Transverse colon (tissue), 4 donors: ENCODE results near the gene TRIM47.

Experiments
- CTCF ChIP-seq, 5 experiments: fragments of 200-600 bp in 3 of 5; fragments of 450-650 bp in 2 of 5; sonication (generic) in 3 of 5; IDR thresholded peaks; 1 replicate in 2 of 5; 2 replicates in 3 of 5; pipeline ENCODE4 v1.5.1; 2016 to 2017; ENCODE audit warnings: antibody characterized with exemption in 5 of 5, inconsistent platforms in 3 of 5, mild to moderate bottlenecking in 2 of 5, moderate library complexity in 1 of 5
- EP300 ChIP-seq: sonication (generic); formaldehyde crosslinking; IDR thresholded peaks from one replicate; pipeline ENCODE4 v1.6.1; 2017; ENCODE audit warnings: antibody characterized with exemption, low read depth
- POLR2AphosphoS5 ChIP-seq, 3 donors: sonication (generic); formaldehyde crosslinking; IDR thresholded peaks; one replicate each; pipeline ENCODE4 v1.6.1; 2016; ENCODE audit warnings: antibody characterized with exemption in 3 of 3

GRCh38 chr17:75838410-75838809 is 40.0 kb downstream of the TRIM47 start:
- TF ChIP-seq POLR2AphosphoS5 (IDR thresholded peaks at IDR 0.05) (no peak), CTCF (IDR thresholded peaks at IDR 0.05) (no peak), EP300 (no peak)
